ENCODE data around the gene CACNA1C. TPM values are rescaled to one million over a fixed set of nuclear protein-coding genes. Genes with fewer than 3 reads are reported as not detected.

Gene CACNA1C
- total and polyA plus RNA-seq, 10 of the 15 experiments (the other 5 are each of a cell fraction or from before 2014, with no cell fraction given), result under 0.01 to 0.15 (median 0.09) TPM; not detected in 5

GRCh38 chr12:2465681-2466080 is 412.9 kb downstream of the CACNA1C start:
- H3K27ac ChIP-seq (ENCODE audit: control insufficient read depth, insufficient read depth), result no peak overlapping the region
- intact Hi-C loops (cut with micrococcal nuclease; ENCODE audit: unreplicated experiment), result no loop called here
- ATAC-seq, result no peak
- in situ Hi-C loops (cut with MboI), result no loop called here
- no peak overlapping the region for H3K4me2 ChIP-seq (ENCODE audit: control insufficient read depth, insufficient read depth)
- H3K79me2 ChIP-seq (ENCODE audit: control insufficient read depth, insufficient read depth, low read length), result no peaks in the 10 kb centered on the region
- no peak for FAIRE-seq
- WGBS (ENCODE audit: insufficient coverage, insufficient replicate concordance, low lambda C conversion rate, missing lambda C conversion rate), result 32% methylated on average over 10 of the region's 10 CpGs
- RAD21 ChIA-PET (ENCODE audit: unreplicated experiment), result no interaction called here
- H3K36me3 ChIP-seq (ENCODE audit: control insufficient read depth in 2 of 2, insufficient read depth in 2 of 2, low read length in 1 of 2), result no peaks in the 10 kb centered on the region
- H3K27me3 ChIP-seq (replicated peaks in 1 of 2; ENCODE audit: control insufficient read depth in 2 of 2, insufficient read depth in 2 of 2, low read length in 1 of 2), result peaks cover 3 to 6% of the 10 kb centered on the region in 2 experiments
- TF ChIP-seq RB1 (IDR thresholded peaks at IDR 0.05; ENCODE audit: borderline replicate concordance) (no peak), NRF1 (conservative IDR thresholded peaks at IDR 0.05; ENCODE audit: low read depth, low read length) (no peak), RELB (IDR thresholded peaks at IDR 0.05; ENCODE audit: low read depth) (no peak), FOXK2 (IDR thresholded peaks at IDR 0.05) (no peak), JUNB (IDR thresholded peaks at IDR 0.05) (no peak), EGR1 (IDR thresholded peaks at IDR 0.05; ENCODE audit: borderline replicate concordance in 1 of 2, low read depth in 2 of 2, low read length in 2 of 2) (no peak), DPF2 (IDR thresholded peaks at IDR 0.05) (no peak), ASH2L (IDR thresholded peaks at IDR 0.05; ENCODE audit: borderline replicate concordance, low read depth) (no peak), TCF3 (IDR thresholded peaks at IDR 0.05; ENCODE audit: borderline replicate concordance, insufficient read depth, low read depth, low read length) (no peak), POLR2AphosphoS2 (IDR thresholded peaks at IDR 0.05; ENCODE audit: low read depth, low read length) (no peak), RBBP5 (conservative IDR thresholded peaks at IDR 0.05) (no peak), LARP7 (IDR thresholded peaks at IDR 0.05) (no peak), IRF4 (IDR thresholded peaks at IDR 0.05; ENCODE audit: low read depth, low read length) (no peak)
- H3K9me3 ChIP-seq (replicated peaks; ENCODE audit: control insufficient read depth, insufficient read depth, low read length), result no peaks in the 10 kb centered on the region
- no peak for DNase-seq (ENCODE audit: low read depth, low spot score)
- H3K4me3 ChIP-seq, result no peak overlapping the region
- H2AFZ ChIP-seq (ENCODE audit: control insufficient read depth, low read depth, low read length), result no peak overlapping the region
- POLR2A ChIA-PET, result no interaction called here
- CTCF ChIA-PET, result no interaction called here
- SMC1A ChIA-PET (ENCODE audit: uncharacterized antibody, unreplicated experiment), result no interaction called here
- no peaks in the 10 kb centered on the region for H4K20me1 ChIP-seq (ENCODE audit: control insufficient read depth, insufficient read depth)
- no TSS peak for BruUV-seq (replicated peaks)
- H3K4me1 ChIP-seq (ENCODE audit: control insufficient read depth, insufficient read depth, low read length), result no peaks in the 10 kb centered on the region
- H3K9ac ChIP-seq (ENCODE audit: control insufficient read depth, insufficient read depth, low read length), result no peak overlapping the region

Data from GM12878 (cell line).